ENCODE data around the gene CTSE.

- no peak for TF ChIP-seq CTCF (IDR thresholded peaks at IDR 0.05)
- TF ChIP-seq SIN3A (IDR thresholded peaks at IDR 0.05; ENCODE audit: borderline replicate concordance, insufficient read depth, low read depth, low read length) = no peak
Observed at GRCh38 chr1:205979301-205979700, 44.4 kb downstream of the CTSE start.

Data from Panc1 (cell line).